Activated CD8-positive, alpha-beta memory T cell treated with anti-CD3 and anti-CD28 coated beads for 36 hours (primary cell): ENCODE measurements around the gene SLC9A8. TPM values are rescaled to one million over a fixed set of nuclear protein-coding genes. Genes with fewer than 3 reads are reported as not detected.

Source experiments
- CTCF ChIA-PET: fragments of 350-600 bp; sonication (Branson Sonifier 250); formaldehyde crosslinking; loops from one replicate; lab custom pipeline; 2021; ENCODE audit warnings: antibody characterized with exemption; lab: Charles Lee
- POLR2A ChIA-PET: fragments of 350-600 bp; sonication (Branson Sonifier 250); formaldehyde crosslinking; loops from one replicate; lab custom pipeline; 2021; ENCODE audit warnings: antibody characterized with exemption; lab: Charles Lee
- total RNA-seq, 2 experiments: library from RNA; stranded (reverse); gene quantifications; one replicate each; pipeline ENCODE4 v1.2.3, GENCODE V29; 2021

SLC9A8 gene
- total RNA-seq, 2 experiments from 2014 or later: 8.6 to 10.0 TPM

DNA sequence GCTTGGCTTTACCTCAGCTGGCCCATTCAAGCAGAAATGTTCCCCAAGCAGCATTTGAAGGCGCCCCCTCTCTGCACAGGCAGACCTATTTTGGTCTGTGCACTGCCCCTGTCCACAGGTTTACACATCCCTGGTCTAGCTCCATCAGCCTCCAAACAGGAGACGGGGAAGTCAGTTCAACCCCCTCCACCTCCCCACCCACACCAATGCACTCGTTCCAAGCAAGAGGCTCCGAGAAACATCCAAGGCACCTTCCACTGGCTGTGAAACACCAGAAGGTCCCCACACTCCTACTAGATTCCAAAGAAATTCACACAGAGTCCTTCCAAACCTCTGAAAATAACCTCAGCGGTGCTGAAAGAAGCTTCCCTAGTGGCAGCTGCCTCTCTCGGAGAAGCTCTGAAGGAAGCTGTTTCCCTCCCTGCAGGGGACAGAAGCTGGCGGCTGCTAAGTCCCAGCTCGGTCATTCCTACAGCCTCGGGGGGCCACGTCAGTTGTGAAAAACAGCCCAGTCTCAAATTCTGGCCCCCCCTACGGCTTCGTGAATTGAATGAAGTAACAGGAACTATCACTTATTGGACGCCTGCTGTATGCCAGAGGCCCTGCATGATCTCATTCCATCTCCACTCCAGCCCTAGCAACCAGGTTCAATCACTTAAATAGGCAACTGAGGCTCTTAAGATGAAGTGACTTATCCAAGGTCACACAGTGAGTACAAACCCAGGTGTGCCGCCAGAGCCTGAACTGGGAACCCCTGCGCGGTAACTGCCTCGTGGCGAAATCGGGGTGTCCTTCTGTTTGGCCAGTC, 101.9 kb downstream of the SLC9A8 start:
- ChIA-PET CTCF (interaction anchor here (0.9 to 4.8 kb wide), 5 partner anchors 10 to 373 kb away, joined by 3 to 17 read pairs (median 3); no protein-coding TSS in a partner anchor), POLR2A (interaction anchor here (1.5 kb wide), 1 partner anchor 20 kb away, joined by 5 read pairs; no protein-coding TSS in a partner anchor)

DNA sequence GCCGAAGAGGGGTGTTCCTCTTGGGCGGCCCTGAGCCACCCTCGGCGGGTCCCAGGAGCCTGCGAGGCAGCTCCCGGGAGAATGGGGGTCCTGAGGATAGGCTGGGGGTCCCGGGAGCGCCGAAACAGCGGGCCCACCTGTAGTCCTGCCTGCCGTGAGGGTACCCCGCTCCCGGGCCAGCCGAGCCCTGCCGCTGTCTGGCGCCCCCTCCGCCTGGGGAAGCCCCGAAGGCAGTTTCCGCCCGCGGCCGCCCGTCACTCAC, 102.4 kb downstream of the SLC9A8 start:
- POLR2A ChIA-PET: interaction anchor here (1.5 kb wide), 1 partner anchor 20 kb away, joined by 5 read pairs; no protein-coding TSS in a partner anchor

DNA sequence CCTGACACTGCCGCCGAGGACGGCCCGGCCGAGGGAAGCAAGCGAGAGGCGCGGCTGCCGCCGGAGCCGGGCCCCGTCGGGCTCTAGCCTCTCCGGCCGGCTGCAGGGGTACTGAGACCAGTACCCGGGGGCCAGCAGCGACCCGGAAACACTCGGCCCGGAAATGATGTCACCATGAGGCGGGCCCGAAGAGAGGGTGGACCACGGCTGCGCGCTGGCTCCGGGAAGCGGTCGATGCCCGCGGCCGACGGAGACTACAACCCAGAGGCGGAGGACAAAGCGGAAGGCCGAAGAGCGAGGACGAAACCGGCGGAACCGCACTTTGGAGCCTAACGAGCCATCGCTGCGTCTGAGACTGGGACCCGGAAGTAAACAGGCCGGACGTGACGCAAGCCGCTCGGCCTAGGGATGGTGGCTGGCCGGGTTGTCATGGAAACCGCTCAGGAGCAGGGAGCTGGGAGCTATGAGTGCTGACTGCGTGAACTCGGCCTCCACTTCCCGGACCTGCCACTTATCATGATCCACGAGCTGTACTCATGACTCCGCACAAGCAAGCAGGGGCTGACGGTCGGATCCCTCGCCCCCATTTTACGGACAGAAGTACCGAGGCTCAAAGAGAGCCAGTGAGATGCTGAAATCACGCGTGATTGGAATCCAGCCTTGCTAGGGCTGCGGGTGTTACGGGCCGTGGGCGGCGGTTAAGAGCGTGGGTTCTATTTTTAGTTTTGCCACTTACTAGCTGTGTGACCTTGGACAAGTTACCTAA, 102.9 kb downstream of the SLC9A8 start, which contains the start of gene SPATA2:
Gene SPATA2 (minus strand): TSS at position 150 of the 766 bp plus-strand sequence. CDS start 7,039 bp downstream, outside the sequence.
- ChIA-PET CTCF (interaction anchor here (0.6 to 3.0 kb wide), 13 partner anchors 17 to 374 kb away, joined by 3 to 11 read pairs (median 6); no protein-coding TSS in a partner anchor), POLR2A (interaction anchor here (0.6 to 2.5 kb wide), 8 partner anchors 10 to 632 kb away, joined by 3 to 28 read pairs (median 6); partner anchors contain the start of gene RNF114)

More for the DNA sequence above, 102.4 kb downstream of the SLC9A8 start:
- CTCF ChIA-PET: interaction anchor here (0.9 to 4.8 kb wide), 4 partner anchors 23 to 374 kb away, joined by 3 to 17 read pairs (median 6); no protein-coding TSS in a partner anchor

DNA sequence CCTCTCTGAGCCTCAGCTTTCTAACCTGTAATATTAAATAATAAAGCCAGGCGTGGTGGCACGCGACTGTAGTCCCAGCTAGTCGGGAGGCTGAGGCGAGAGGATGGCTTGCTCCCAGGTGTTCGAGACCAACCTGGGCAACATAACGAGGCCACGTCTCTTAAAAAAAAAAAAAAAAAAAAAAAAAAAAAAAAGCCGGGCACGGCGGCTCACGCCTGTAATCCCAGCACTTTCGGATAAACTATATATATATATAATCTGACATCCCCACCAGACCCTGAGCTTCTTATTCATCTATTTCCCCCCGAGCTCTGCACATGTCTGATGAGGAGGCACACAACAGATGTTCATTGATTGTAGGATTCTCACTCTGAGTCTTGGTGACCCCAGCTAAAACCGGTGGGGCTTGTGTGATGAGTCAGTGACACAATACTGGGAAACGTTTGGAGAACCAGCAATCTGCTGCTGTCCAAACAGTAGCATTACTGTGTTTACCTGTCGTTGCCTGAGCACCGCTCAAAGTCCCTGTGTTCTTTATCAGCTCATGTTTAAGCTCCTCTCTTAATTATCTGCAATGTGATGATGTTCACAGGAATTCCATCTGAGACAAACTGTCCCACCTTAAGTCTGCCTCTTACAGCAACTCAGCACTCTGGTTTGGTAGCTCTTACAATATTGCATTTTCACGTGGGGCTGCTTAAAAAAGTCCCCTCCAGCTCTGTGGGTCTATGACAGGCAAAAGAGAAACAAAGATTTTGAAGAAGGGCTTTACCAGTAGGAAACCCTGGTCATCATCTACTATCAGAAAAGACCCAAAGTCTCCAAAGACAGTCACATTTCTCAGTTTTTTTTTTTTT, 103.7 kb downstream of the SLC9A8 start:
- POLR2A ChIA-PET: interaction anchor here (0.5 to 2.5 kb wide), 13 partner anchors 11 to 997 kb away, joined by 3 to 28 read pairs (median 4); partner anchors contain the start of genes PEDS1 and RNF114
- CTCF ChIA-PET: interaction anchor here (0.6 to 3.0 kb wide), 14 partner anchors 16 to 439 kb away, joined by 3 to 11 read pairs (median 6); no protein-coding TSS in a partner anchor

DNA sequence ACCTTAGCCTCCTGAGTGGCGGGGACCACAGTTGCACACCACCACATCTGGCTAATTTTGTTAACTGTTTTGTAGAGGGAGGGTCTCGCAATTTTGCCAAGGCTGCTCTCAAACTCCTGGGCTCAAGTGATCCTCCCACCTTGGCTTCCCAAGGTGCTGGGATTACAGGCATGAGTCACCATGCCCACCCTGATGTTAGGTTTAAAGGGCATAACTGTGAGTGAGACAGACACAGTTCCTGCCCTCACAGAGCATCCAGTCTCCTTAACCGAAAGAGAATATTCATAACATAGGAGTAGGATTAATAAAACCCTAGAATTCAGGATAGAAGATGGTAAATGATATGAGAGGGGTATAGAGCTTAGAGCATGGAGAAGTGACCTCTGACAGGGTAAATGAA, 105.8 kb downstream of the SLC9A8 start:
- ChIA-PET POLR2A (no interaction called here), CTCF (interaction anchor here (1.0 kb wide), 1 partner anchor 14 kb away, joined by 4 read pairs; no protein-coding TSS in a partner anchor)

DNA sequence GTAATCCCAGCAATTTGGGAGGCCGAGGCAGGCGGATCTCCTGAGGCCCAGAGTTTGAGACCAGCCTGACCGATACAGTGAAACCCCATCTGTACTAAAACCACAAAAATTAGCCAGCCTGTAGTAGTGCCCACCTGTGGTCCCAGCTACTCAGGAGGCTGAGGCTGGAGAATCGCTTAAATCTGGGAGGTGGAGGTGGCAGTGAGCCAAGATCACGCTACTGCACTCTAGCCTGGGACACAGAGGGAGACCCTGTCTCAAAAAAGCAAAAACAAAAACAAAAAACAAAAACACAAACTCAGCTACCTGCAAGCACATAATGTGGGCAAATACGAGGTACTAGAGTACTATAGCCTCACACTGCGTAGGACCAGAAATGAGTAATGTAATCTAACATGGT, 106.4 kb downstream of the SLC9A8 start:
- POLR2A ChIA-PET: no interaction called here
- CTCF ChIA-PET: no interaction called here

DNA sequence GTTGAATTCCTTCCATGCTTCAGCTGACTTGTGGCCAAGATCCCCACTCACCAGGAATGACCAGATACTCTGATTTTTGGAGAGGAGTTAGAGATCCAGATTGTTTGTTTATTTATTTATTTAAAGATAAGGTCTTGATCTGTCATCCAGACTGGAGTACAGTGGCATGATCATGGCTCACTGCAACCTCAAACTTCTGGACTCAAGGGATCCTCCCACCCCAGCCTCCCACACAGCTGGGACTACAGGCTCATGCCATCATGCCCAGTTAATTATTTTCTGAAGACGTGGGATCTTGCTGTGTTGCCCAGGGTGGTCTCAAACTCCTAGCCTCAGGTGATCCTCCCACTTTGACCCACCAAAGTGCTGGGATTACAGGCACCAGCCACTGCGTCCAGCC, 106.8 kb downstream of the SLC9A8 start:
- CTCF ChIA-PET: no interaction called here
- POLR2A ChIA-PET: no interaction called here

DNA sequence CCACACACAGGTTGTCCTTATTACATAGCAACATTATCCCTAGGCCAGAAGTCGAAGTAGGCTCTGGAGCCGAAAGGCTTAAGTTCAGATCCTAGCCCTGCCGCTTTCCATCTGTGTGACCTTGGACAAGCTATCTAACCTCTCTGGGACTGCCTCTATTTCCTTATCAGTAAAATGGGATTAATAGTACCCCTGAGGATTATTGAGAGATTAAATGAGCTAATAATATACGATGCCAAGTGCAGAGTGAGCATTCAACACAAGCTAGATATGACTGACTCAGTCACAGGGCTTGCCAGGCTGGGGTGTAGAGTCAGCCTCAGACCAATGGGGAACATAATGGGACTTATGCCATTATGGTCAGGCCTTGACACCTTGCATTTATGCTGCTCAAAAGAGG, 111.6 kb downstream of the SLC9A8 start:
- POLR2A ChIA-PET: no interaction called here
- CTCF ChIA-PET: interaction anchor here (0.6 to 1.5 kb wide), 5 partner anchors 11 to 337 kb away, joined by 3 to 5 read pairs (median 3); no protein-coding TSS in a partner anchor

DNA sequence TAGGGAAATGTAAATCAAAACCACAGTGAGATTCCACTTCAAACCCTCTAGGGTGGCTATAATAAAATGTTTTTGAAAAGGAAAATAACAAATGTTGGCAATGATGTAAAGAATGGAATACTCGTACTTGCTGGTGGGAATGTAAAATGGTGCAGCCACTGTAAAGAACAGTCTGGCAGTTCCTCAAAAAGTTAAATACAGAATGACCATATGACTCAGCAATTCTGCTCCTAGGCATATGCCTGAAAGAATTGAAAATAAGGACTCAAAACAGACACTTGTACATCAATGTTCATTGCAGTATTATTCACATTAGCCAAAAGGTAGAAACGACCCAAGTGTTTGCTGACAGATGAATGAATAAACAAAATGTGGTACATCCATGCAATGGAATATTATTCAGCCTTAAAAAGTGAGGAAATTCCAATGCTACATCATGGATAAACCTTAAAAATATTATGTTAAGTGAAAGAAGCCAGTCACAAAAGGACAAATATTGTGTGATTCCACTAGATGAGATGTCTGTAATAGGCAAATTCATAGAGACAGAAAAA, 113.3 kb downstream of the SLC9A8 start:
- ChIA-PET POLR2A (no interaction called here), CTCF (interaction anchor here (0.8 kb wide), 1 partner anchor 121 kb away, joined by 4 read pairs; no protein-coding TSS in a partner anchor)

DNA sequence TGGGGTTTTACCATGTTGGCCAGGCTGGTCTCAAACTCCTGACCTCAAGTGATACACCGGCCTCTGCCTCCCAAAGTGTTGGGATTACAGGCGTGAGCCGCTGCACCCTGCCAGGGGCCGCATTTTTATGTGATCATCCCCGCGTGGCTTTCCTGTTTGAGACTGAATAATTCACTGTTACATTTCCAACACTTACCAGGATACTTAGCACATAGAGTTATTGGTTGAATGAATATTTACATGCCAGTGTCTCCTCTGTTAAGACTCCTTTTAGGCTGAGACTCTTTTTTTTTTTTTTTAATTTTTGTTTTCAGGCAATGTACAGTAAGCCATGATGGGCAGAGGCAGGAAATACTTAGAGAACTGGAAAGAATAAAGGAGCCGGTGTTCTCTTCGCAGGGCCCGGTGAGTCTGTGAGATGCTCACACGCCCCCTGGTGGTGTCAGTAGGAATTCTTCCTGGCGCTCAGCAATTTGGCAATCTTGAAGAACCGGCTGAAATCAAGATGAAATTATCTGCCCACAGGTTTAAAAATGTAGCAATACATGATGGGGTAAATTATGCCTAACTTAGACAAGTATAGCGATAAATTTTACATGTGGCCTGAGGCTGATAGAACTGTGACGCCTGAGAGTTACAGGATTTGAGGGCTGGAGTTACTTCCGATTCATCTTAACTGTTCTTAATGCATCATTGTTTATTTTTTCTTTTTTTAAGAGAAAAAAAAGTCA, 115.9 kb downstream of the SLC9A8 start:
- ChIA-PET CTCF (interaction anchor here (1.0 kb wide), 2 partner anchors 8 to 42 kb away, joined by 3 to 5 read pairs; no protein-coding TSS in a partner anchor), POLR2A (no interaction called here)

DNA sequence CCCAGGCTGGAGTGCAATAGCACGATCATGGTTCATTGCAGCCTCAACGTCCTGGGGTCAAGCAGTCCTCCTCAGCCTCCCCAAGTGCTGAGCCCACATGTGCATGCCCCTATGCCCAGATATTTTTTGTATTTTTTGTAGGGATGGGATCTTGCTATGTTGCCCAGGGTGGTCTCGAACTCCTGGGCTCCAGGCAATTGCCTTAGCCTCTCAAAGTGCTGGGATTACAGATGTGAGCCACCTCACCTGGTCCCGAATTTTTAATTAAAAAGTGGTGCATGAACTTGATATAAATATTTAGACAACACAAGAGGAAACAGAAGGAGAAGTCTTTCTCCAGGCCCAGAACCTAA, 116.5 kb downstream of the SLC9A8 start:
- ChIA-PET POLR2A (no interaction called here), CTCF (no interaction called here)

DNA sequence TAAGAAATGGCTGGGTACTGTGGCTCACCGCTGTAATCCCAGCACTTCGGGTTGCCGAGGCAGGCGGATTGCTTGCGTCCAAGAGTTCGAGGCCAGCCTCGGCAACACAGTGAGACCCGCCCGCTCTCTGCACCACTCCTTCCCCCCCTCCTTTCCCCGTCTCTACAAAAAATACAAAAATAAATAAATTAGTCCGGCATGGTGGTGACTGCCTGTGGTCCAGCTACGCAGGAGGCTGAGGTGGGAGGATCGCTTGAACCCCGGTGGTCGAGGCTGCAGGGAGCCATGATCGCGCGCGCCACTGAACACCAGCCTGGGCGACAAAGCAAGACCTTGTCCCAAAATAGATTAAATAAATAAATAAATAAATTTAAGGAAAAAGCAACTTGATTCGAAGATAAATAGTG, 123.1 kb downstream of the SLC9A8 start:
- ChIA-PET POLR2A (interaction anchor here (0.6 to 2.4 kb wide), 4 partner anchors 12 to 359 kb away, joined by 9 to 28 read pairs (median 11); no protein-coding TSS in a partner anchor), CTCF (interaction anchor here (0.6 to 2.0 kb wide), 6 partner anchors 15 to 653 kb away, joined by 3 to 5 read pairs (median 4); no protein-coding TSS in a partner anchor)

DNA sequence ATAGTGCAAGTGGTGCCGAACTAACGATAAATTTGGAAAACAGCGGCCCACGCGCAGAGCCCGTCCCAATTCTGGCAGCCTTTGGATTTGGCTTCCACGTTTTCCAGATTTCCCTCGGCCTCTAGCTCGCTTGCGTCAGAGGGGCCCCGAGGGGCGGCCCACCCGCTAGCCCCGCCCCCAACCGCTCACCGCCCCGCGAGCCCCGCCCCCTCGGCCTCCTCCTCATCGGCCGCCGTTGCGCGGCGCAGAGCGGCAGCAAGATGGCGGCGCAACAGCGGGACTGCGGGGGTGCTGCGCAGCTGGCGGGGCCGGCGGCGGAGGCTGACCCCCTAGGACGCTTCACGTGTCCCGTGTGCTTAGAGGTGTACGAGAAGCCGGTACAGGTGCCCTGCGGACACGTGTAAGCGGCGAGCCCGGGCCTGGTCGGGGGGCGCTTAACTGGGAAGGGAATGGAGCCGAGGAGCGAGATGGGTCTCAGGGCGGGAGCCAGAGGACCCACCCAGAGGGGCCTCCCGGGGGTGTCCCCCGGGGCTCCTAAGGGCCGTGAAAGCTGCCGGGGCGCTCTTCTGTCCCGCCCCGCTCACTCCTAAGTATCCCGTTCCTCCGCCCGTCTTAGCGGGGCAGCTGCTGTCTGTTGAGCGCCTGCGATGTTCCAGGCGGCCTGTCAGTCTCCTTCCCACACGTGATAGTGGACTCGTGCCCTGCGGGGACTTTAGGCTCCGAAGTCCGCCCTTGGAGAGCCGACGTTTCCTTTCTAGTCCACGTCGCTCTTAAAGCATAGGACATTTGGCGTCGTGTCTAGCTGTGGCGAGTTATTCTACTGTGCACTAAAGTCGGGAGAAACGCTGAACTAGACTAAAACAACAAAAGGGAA, 123.8 kb downstream of the SLC9A8 start, which contains the start of gene RNF114:
Gene RNF114 (plus strand): TSS at position 245 of the 874 bp plus-strand sequence. CDS start 16 bp downstream, at position 261.
- ChIA-PET POLR2A (interaction anchor here (0.6 to 2.4 kb wide), 2 partner anchors 11 to 20 kb away, joined by 10 to 28 read pairs; no protein-coding TSS in a partner anchor), CTCF (interaction anchor here (0.8 to 2.0 kb wide), 7 partner anchors 9 to 201 kb away, joined by 3 to 5 read pairs (median 4); no protein-coding TSS in a partner anchor)

DNA sequence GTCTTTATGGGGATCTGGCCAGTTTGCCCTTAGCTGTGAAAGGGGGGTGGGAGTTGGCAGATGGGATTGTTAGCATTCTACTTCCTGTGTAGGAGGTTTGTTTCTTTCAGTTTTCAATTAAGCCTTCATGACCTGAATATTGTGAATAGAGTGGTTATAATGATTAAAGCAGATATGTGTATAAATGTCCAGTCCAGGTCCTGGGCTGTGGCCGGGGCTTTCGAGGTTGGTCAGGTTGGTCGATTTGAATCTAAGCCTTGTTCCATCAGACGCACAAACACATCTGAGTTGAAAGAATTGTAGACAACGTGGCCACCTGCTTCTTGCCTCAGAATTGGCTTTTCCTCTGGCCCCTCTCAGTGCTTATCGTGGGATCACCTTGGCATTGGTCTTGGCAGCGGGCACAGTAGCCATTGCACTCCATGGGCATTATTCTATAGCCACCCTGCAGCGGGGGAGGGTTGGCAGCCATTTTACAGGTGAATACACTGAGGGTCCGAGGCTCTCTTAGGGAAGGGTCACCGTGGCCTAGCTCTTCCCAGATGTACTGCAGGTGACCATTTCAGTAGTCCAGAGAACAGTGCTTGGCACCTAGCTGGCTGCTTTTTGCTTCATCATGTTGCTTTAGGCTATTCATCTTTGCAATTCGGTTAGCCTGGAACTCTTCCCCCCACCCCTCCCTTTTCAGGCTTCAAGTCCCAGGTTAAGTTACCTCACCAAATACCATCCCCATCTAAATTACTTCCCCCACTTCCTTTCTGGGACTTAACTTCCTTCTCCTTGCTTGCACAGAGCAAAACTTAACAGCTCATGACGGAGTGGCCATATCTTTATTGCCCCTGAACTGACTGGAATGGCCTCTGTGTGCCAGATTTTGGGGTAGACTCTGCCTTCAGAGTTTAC, 124.7 kb downstream of the SLC9A8 start:
- ChIA-PET CTCF (interaction anchor here (1.3 to 1.6 kb wide), 4 partner anchors 9 to 200 kb away, joined by 3 to 5 read pairs (median 4); no protein-coding TSS in a partner anchor), POLR2A (interaction anchor here (0.5 kb wide), 1 partner anchor 21 kb away, joined by 3 read pairs; no protein-coding TSS in a partner anchor)
